HCT116 (cell line): ENCODE data around the gene HACD4. TPM values are rescaled to one million over a fixed set of nuclear protein-coding genes. Genes with fewer than 3 reads are reported as not detected.

ENCODE experiments used
- ATAC-seq: fragments of 200-7000 bp; cut with Tn5 transposase; 2 replicates; pipeline ENCODE4 v1.9.1; 2020; ENCODE audit warnings: mild to moderate bottlenecking, moderate library complexity
- BruUV-seq: library from RNA; stranded (reverse); fragments of 400-500 nt; replicated peaks from 2 replicates; lab custom pipeline; 2021; lab: Mats Ljungman, UMichigan
- CTCF ChIA-PET: fragments of 300-600 bp; sonication (Branson Sonifier 250); formaldehyde crosslinking; loops from one replicate; lab custom pipeline; 2021; ENCODE audit warnings: antibody characterized with exemption; lab: Charles Lee
- POLR2A ChIA-PET: fragments of 300-600, 350-600 bp; sonication (Branson Sonifier 250); formaldehyde crosslinking; loops from one replicate; lab custom pipeline; 2021; ENCODE audit warnings: antibody characterized with exemption; lab: Charles Lee
- RAD21 ChIA-PET, 2 experiments: fragments of 300-600 bp; sonication (Branson Sonifier 250); formaldehyde crosslinking; loops; one replicate each; lab custom pipeline; 2023; ENCODE audit warnings: low total read pairs in 2 of 2; ENCODE audit not compliant: uncharacterized antibody in 2 of 2, unreplicated experiment in 2 of 2, low non-redundant PET in 1 of 2; lab: Charles Lee
- DNase-seq: peaks from one replicate; pipeline ENCODE4 v3.0.0-alpha.2; 2010; ENCODE audit warnings: low read depth, low spot score
- H2AFZ ChIP-seq: fragments of 200-600 bp; shearing (Covaris generic), sonication (generic); 2 replicates; pipeline ENCODE4 v1.6.1; 2017; ENCODE audit warnings: low read depth, mixed run types, mixed read lengths, antibody characterized with exemption, low read length; ENCODE audit not compliant: poor library complexity, severe bottlenecking
- H3K27ac ChIP-seq: 2 replicates; pipeline ENCODE4 v1.5.1; 2012; ENCODE audit warnings: low read depth, low read length
- H3K27me3 ChIP-seq: fragments of 200-600 bp; sonication (generic); 2 replicates; pipeline ENCODE4 v1.6.1; 2016; ENCODE audit warnings: mixed run types, low read length, mixed read lengths; ENCODE audit not compliant: insufficient read depth
- H3K36me3 ChIP-seq, 2 experiments: fragments of 200-500 bp in 1 of 2; fragments of 200-600 bp in 1 of 2; sonication (Bioruptor generic) in 1 of 2; sonication (generic) in 1 of 2; 2 replicates each; pipeline versions ENCODE4 v1.5.1 to v1.6.1; 2014 to 2016; ENCODE audit warnings: low read length in 2 of 2, inconsistent platforms in 1 of 2, mixed read lengths in 1 of 2, mixed run types in 1 of 2; ENCODE audit not compliant: insufficient read depth in 2 of 2, control insufficient read depth in 1 of 2
- H3K4me1 ChIP-seq, 2 experiments: fragments of 200-600 bp in 1 of 2; sonication (generic) in 1 of 2; 2 replicates each; pipeline versions ENCODE4 v1.5.1 to v1.6.1; 2012 to 2017; ENCODE audit warnings: low read length in 2 of 2, inconsistent platforms in 1 of 2, mild to moderate bottlenecking in 1 of 2, mixed read lengths in 1 of 2, mixed run types in 1 of 2, moderate library complexity in 1 of 2; ENCODE audit not compliant: insufficient read depth in 2 of 2, control insufficient read depth in 1 of 2
- H3K4me2 ChIP-seq: fragments of 200-600 bp; sonication (generic); 2 replicates; pipeline ENCODE4 v1.6.1; 2017; ENCODE audit warnings: mixed run types, low read length, mixed read lengths
- H3K4me3 ChIP-seq, 2 experiments: fragments of 200-600 bp in 1 of 2; sonication (generic) in 1 of 2; replicated peaks in 1 of 2; 2 replicates each; pipeline ENCODE4 v1.5.1; 2011 to 2016; ENCODE audit warnings: low read length in 2 of 2, control low read depth in 1 of 2, low read depth in 1 of 2, mild to moderate bottlenecking in 1 of 2, mixed read lengths in 1 of 2, mixed run types in 1 of 2
- H3K79me2 ChIP-seq: fragments of 200-600 bp; sonication (generic); 2 replicates; pipeline ENCODE4 v1.6.1; 2017; ENCODE audit warnings: mild to moderate bottlenecking, mixed run types, low read length, moderate library complexity, mixed read lengths; ENCODE audit not compliant: insufficient read depth
- H3K9ac ChIP-seq: fragments of 200-600 bp; sonication (generic); 2 replicates; pipeline ENCODE4 v1.6.1; 2016; ENCODE audit warnings: low read length, mixed read lengths
- H3K9me2 ChIP-seq: fragments of 200-600 bp; sonication (generic), shearing (Covaris generic); 2 replicates; pipeline ENCODE4 v1.6.1; 2017; ENCODE audit warnings: mixed run types, mild to moderate bottlenecking, moderate library complexity; ENCODE audit not compliant: insufficient read depth
- H3K9me3 ChIP-seq, 2 experiments: fragments of 200-500 bp in 1 of 2; fragments of 200-600 bp in 1 of 2; sonication (Bioruptor generic) in 1 of 2; sonication (generic) in 1 of 2; 2 replicates each; pipeline ENCODE4 v1.6.1; 2014 to 2017; ENCODE audit warnings: low read length in 2 of 2, mixed read lengths in 2 of 2, inconsistent platforms in 1 of 2, low read depth in 1 of 2, mild to moderate bottlenecking in 1 of 2, mixed run types in 1 of 2, moderate library complexity in 1 of 2; ENCODE audit not compliant: control insufficient read depth in 1 of 2, insufficient read depth in 1 of 2
- H4K20me1 ChIP-seq: fragments of 200-600 bp; sonication (generic), shearing (Covaris generic); 2 replicates; pipeline ENCODE4 v1.6.1; 2017; ENCODE audit warnings: mixed run types, mild to moderate bottlenecking, moderate library complexity; ENCODE audit not compliant: insufficient read depth
- ELF1 ChIP-seq: IDR thresholded peaks from 2 replicates; pipeline ENCODE4 v1.6.1; 2012; ENCODE audit warnings: low read depth, borderline replicate concordance
- EZH2phosphoT487 ChIP-seq: fragments of 200-600 bp; IDR thresholded peaks from 2 replicates; pipeline ENCODE4 v1.6.1; 2018; ENCODE audit warnings: antibody characterized with exemption, borderline replicate concordance
- FOSL1 ChIP-seq: IDR thresholded peaks from 2 replicates; pipeline ENCODE4 v1.6.1; 2012; ENCODE audit warnings: low read depth
- POLR2A ChIP-seq: IDR thresholded peaks from 2 replicates; pipeline ENCODE4 v1.7.0; 2011; ENCODE audit warnings: borderline replicate concordance; ENCODE audit not compliant: insufficient read depth, insufficient read length; ENCODE audit errors: extremely low read depth
- POLR2AphosphoS5 ChIP-seq: IDR thresholded peaks from 2 replicates; pipeline ENCODE4 v1.6.1; 2011; ENCODE audit warnings: mild to moderate bottlenecking, low read depth, low read length, moderate library complexity
- RAD21 ChIP-seq: IDR thresholded peaks from 2 replicates; pipeline ENCODE4 v1.6.1; 2012; ENCODE audit warnings: low read depth, mild to moderate bottlenecking
- SRF ChIP-seq: IDR thresholded peaks from 2 replicates; pipeline ENCODE4 v1.6.1; 2012; ENCODE audit warnings: low read depth
- TCF7L2 ChIP-seq: IDR thresholded peaks from 2 replicates; pipeline ENCODE4 v1.7.0; 2011; ENCODE audit warnings: borderline replicate concordance, inconsistent platforms; ENCODE audit not compliant: insufficient read depth, insufficient read length; ENCODE audit errors: extremely low read depth
- intact Hi-C: fragments of 100-400 bp; cut with micrococcal nuclease; formaldehyde crosslinking; loops from 2 replicates; pipeline ENCODE4 v1.10.0; 2022
- total RNA-seq: library from RNA; stranded (reverse); gene quantifications from one replicate; pipeline ENCODE4 v1.2.1, GENCODE V29; 2021; ENCODE audit not compliant: unreplicated experiment
- TF ChIP-seq, protein P1 (sequence below), 3 experiments: fragments of 200-600 bp in 1 of 3; sonication (generic) in 1 of 3; IDR thresholded peaks in 2 of 3; conservative IDR thresholded peaks in 1 of 3; 2 replicates each; pipeline ENCODE4 v1.5.1; 2012 to 2017; ENCODE audit warnings: low read depth in 2 of 3, low read length in 2 of 3, antibody characterized with exemption in 1 of 3, borderline replicate concordance in 1 of 3, control low read depth in 1 of 3, mild to moderate bottlenecking in 1 of 3, mixed read lengths in 1 of 3, mixed run types in 1 of 3, moderate library complexity in 1 of 3; ENCODE audit not compliant: insufficient read depth in 1 of 3

HACD4 gene
- total RNA-seq, 1 experiment from 2014 or later = not detected

DNA sequence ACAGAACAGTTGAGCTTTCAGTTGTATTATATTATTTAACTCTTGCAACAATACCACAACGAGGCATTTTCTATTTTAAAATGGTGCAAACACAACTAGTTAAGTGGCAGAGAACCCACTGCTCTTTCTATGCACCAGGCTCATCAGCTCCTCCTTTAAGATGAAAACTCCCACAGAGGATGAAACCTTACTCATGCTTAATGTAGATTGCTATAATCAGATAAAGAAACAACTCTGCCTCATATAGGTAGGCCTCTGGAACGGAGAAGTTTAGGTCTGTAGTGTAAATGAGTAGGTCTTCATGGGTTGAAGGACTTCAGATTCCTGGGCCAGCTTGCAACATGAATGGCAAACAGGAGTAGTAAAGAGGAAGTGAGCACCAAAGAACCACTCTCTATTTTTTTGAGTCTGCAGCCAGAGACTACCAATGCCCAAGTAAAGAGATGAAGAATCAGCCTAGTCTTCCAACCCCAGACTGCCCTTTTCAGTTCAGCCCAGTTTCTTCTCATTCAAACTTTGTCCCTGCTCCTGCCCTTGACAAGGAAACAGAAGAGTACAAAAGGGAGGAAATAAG is 33.9 kb downstream of the HACD4 start (continued):
- TF ChIP-seq, protein P1, sequence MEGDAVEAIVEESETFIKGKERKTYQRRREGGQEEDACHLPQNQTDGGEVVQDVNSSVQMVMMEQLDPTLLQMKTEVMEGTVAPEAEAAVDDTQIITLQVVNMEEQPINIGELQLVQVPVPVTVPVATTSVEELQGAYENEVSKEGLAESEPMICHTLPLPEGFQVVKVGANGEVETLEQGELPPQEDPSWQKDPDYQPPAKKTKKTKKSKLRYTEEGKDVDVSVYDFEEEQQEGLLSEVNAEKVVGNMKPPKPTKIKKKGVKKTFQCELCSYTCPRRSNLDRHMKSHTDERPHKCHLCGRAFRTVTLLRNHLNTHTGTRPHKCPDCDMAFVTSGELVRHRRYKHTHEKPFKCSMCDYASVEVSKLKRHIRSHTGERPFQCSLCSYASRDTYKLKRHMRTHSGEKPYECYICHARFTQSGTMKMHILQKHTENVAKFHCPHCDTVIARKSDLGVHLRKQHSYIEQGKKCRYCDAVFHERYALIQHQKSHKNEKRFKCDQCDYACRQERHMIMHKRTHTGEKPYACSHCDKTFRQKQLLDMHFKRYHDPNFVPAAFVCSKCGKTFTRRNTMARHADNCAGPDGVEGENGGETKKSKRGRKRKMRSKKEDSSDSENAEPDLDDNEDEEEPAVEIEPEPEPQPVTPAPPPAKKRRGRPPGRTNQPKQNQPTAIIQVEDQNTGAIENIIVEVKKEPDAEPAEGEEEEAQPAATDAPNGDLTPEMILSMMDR (IDR thresholded peaks at IDR 0.05 in 2 of 3, conservative IDR thresholded peaks at IDR 0.05 in 1 of 3; ENCODE audit: borderline replicate concordance in 1 of 3, insufficient read depth in 1 of 3, low read depth in 2 of 3, low read length in 2 of 3) = no peak
- TF ChIP-seq FOSL1 = no peak

GRCh38 chr9:20996809-20997208 is 34.6 kb downstream of the HACD4 start:
- Histone ChIP-seq H3K9ac (no peak overlapping the region), H4K20me1 (no peaks in the 10 kb centered on the region), H3K79me2 (no peaks in the 10 kb centered on the region), H3K4me1 (no peaks in the 10 kb centered on the region), H2AFZ (no peak overlapping the region), H3K4me3 (no peak overlapping the region), H3K4me2 (no peak overlapping the region), H3K27ac (no peak overlapping the region), H3K9me2 (no peaks in the 10 kb centered on the region), H3K27me3 (no peaks in the 10 kb centered on the region), H3K9me3 (no peaks in the 10 kb centered on the region), H3K36me3 (no peaks in the 10 kb centered on the region)
- ATAC-seq (no peak), DNase-seq (no peak)
- no TSS peak for BruUV-seq
- TF ChIP-seq FOSL1 (no peak), ELF1 (no peak), POLR2A (no peak), SRF (no peak), TCF7L2 (no peak), EZH2phosphoT487 (no peak), RAD21 (no peak), POLR2AphosphoS5 (no peak)
- ChIA-PET POLR2A (no interaction called here), CTCF (interaction anchor here (1.4 kb wide), 1 partner anchor 55 kb away, joined by 3 read pairs; no protein-coding TSS in a partner anchor), RAD21 (no interaction called here)
- intact Hi-C loops = no loop called here
